HG02884 (cell line): ENCODE results near the gene TBC1D17.

ENCODE experiments used
- ATAC-seq: cut with Tn5 transposase; IDR thresholded peaks from one replicate; pipeline ENCODE4 v1.9.1; 2021; ENCODE audit warnings: mild to moderate bottlenecking, moderate library complexity; ENCODE audit not compliant: unreplicated experiment

Gene TBC1D17

DNA sequence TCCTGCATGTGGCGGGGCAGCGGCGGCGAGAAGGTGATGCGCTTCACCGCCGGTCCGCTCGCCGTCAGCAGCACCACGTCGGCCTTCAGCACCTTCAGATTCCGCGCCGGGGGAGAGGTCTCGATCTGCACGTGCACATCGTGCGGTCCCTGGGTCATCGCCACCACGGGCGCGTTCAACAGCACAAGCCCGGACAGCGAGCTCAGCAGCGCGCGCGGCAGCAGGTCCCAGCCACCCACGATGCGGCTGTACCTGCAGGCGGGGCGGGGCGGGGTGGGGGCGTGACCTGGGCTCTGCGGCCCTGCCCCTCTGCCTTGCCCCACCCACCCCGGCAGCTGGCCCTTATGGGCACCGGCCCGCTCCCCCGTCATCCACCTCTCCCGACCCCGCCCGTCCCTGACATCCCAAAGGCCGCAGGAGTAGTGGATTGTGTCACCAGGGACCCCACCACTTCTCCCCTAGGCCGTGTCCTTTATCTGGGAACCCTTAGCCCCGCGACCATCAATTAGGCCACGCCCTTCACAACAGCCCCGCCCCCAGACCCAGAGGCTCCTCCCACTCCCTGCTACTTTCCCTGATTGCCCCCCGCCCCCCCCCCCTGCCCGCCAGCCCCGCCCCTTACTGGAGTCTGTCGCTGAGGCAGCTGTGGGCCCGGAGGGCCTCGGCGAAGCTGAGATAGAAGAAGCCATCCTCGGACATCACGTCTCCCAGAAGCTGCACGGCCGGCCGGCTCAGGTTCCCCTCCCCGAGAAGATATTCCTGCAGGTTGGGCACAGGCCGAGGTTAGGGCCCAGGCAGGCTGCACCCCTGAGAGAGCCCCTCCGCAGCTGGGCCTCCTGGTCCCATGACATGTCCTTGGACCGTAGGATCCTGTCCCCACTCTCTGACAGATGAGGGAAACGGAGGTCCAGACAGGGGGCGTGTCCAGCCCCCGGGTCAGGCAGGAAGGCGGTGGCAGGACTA lies 13.1 kb downstream of the TBC1D17 start:
- no peak for ATAC-seq

DNA sequence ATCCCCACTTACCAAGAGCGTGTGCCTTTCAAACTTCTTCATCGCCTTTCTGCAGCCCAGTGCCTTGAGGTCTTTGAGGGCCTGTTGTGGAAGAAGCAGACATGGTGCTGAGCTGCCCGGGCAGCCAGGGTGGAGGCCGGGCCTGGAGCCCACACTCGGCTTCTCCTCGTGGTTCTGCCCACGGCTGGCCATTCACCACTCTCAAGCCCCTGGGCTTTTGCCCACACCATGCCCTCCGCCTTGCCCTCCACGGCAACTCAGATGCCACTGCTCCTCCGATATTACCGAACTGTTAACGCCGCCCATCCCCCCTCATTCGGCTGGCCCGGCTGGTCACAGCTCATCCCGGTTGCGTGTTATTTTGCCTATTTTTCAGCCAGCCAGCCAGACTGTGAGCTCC lies 13.9 kb downstream of the TBC1D17 start:
- no peak for ATAC-seq

- no peak for ATAC-seq
These were observed 15.2 kb downstream of the TBC1D17 start for GRCh38 chr19:49892716-49893115.

- no peak for ATAC-seq
These were observed 16.6 kb downstream of the TBC1D17 start for GRCh38 chr19:49894011-49894664.

DNA sequence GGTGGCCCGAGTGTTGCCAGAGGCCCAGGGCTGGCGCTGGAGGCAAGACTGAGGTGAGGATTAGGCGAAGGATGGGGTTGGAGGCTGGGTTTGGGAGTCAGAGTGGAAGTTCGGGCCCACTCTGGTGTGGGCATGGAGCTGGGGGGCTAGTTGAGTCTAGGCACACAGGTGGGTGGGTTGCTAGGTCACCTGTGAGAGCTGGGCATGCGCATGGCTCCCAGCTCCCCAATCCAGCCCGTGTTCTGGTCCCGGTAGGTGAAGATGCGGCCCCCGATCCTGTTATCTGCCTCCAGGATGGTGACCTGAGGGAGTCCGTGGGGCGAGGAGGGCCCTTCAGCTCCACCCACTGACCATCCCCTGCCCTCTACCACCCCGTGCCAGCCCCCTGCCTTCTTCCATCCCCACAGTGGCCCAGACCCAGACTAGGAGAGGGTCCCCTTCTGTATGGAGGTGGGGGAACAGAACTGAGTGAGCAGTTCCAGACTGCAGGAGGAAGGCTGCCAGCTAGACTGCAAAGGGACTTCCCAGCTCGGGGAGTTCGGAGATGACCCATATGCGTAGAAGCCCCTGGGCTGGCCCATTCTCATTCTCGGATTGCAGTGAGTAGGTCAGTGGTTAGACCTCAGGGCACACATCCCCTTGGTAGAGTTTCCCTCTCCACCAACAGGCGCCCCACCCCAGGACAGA lies 17.5 kb downstream of the TBC1D17 start:
- no peak for ATAC-seq

GRCh38 chr19:49895566-49896297 lies 18.2 kb downstream of the TBC1D17 start:
- ATAC-seq: no peak

- no peak for ATAC-seq
These were observed 19.5 kb downstream of the TBC1D17 start, which contains the start of gene IL4I1 for GRCh38 chr19:49896863-49897621. Gene IL4I1, minus strand, starts transcription at chr19:49896887. Its CDS starts 727 bp downstream, at chr19:49896160.

GRCh38 chr19:49904136-49904535 lies 26.6 kb downstream of the TBC1D17 start:
- no peak for ATAC-seq

DNA sequence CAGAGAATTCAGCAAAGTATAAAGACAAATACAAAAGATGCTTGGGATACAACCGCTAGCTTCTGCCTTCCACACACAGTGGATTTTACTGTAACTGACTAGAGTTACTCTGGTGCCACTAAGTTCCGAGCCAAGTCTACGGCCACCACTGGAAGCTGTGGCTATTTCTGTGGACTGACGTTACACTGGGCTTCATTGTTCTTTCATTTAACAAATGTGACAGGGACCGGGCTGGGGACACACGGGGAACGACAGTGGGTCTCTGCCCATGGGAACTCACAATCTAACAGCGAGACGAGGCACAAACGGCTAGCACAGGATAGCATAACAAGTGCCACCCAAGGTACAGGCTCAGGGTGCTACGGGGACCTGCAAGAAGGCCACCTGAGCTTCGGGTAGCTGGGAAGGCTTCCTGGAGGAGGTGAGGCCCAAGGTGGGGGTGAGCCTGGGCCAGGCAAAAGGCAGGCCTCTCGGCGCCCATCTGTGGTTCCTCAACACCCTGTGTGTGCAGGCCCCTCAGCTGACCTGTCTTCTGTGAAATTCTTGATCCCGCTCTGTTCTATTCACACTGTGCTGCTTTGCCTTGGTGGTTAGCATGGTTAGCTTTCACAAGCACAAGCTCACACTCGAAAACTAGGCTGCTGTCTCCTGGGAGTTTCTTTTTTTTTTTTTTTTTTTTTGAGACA lies 29.5 kb downstream of the TBC1D17 start:
- ATAC-seq: no peak

- ATAC-seq: no peak
These were observed 30.4 kb downstream of the TBC1D17 start for GRCh38 chr19:49907745-49908446.

DNA sequence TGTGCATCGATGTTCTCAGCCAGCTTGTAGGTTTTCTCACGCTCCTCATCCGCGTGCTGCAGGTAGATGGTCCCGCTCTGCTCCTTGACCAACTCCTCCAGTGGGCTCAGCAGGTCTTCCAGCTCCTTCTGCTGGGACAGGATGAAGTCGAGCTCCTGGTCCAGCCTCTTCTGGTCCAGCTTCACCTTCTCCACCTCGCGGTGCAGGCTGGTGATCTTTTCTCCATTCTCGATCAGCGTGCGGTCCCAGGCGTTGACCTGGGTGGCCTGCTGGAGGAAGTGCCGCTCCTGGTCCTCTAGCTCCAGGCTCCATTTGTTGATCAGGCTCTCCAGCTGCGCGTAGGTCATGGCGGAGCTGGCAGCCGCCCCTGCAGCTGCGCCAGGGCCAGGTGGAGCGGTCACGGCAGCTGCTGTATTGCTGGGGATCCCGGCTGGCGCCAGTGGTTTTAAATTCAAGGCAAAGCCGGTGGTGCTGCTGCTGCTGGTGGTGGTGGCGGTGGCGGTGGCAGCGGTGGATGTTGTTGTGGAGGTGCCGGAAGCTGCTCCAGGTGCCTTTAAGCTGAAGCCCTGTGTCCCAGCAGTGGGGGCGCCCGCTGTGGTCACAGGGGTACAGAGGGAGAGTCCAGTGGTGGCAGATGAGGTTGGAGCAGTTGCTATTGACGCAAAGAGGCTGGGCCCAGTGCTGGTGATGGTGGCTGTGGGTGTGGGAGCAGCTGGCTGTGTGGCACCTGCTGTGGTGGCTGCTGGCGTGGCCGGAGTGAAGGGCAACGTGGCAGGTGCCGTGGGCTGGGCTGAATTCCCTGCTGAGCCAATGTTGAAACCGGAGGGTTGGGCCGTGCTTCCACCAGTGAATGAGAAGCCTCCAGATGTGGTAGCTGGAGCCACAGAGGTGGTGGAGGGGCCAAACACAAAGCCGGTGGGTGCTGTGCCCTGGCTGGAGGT lies 31.2 kb downstream of the TBC1D17 start:
- ATAC-seq: no peak

GRCh38 chr19:49910179-49910578 lies 32.7 kb downstream of the TBC1D17 start:
- ATAC-seq: no peak

DNA sequence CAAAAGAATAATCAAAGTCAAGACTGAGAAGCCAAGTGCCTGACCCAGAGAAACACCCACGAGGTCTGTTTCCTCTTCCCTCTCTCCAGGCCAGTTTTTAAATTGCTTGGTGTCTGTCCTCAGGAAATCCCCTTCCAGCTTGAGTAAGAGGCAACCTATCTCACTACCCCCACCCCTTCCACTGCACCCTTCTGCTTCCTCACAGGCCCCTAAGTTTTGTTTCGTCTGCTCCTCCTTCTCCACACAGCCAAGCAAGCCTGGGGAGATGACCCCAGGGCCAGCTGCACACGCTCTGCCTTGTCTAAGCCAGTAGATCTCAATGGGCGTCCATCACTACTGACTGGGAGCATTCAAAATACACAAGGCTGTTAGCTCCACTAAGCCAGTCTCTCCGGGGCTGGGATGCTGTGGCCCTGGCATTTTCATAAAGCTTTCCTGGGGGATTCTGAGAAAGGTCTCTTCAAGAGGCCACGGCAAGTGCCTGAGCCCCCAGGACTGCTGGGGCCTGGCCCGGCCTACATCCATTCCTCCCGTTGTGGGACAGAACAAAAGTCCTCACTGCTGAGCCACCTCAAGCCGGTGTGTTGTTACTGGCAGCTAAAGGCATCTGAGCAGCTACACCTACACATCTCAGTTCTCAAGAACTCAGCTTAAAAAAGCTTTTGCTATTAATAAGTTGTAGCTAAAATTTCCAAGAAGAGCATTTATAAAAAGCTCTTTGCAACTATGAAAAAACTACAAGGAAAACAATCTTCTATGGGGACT lies 34.1 kb downstream of the TBC1D17 start:
- no peak for ATAC-seq

- ATAC-seq: no peak
These were observed 35.6 kb downstream of the TBC1D17 start for GRCh38 chr19:49912965-49913685.

DNA sequence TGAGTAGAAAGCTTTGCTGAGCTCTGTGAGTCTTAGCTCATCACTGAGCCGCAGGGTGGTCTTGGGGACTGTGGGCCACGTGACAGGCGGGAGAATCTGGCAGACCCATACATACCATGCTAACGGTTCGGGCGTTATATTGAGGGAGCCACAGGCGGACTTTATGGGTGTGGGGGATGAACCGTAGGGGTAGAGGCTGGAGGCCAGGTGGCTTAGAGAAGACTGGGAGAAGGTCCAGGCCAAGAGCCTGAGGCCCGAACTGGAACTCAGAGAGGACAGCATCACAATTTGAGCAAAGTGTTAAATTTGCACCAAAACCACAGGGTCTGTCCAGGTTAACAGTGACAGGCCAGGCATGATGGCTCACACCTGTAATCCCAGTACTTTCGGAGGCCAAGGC lies 36.2 kb downstream of the TBC1D17 start:
- ATAC-seq: no peak

DNA sequence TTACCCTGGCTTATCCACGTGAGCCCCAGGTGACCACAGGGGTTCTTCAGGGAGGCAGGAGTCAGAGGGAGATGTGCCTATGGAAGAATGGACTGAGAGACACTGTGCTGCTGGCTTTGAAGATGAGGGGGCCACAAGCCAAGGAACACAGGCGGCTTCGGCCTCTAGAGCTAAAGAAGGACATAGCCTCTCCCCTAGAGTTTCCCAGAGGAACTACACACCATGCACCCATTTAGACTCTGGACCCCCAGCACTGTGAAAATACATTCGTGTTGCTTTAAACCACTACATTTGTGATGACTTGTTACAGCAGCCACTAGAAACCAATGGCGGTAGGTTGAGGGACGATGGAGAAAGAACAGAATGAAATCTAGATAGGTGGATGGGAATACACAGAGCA lies 37.8 kb downstream of the TBC1D17 start:
- ATAC-seq: no peak
